Activated CD8-positive, alpha-beta memory T cell treated with anti-CD3 and anti-CD28 coated beads for 36 hours (primary cell): Measurements from ENCODE around the gene GLB1L. TPM values are rescaled to one million over a fixed set of nuclear protein-coding genes. Genes with fewer than 3 reads are reported as not detected.
"Not testable (repeated sequence)": the region's sequence is repeated elsewhere in the genome, so short reads cannot be mapped to it uniquely, and the experiment has no call there.

Experiments
- CTCF ChIA-PET: fragments of 350-600 bp; sonication (Branson Sonifier 250); formaldehyde crosslinking; loops from one replicate; lab custom pipeline; 2021; ENCODE audit warnings: antibody characterized with exemption; lab: Charles Lee
- POLR2A ChIA-PET: fragments of 350-600 bp; sonication (Branson Sonifier 250); formaldehyde crosslinking; loops from one replicate; lab custom pipeline; 2021; ENCODE audit warnings: antibody characterized with exemption; lab: Charles Lee
- total RNA-seq, 2 experiments: library from RNA; stranded (reverse); gene quantifications; one replicate each; pipeline ENCODE4 v1.2.3, GENCODE V29; 2021

Gene GLB1L
- total RNA-seq, 2 experiments from 2014 or later = 3.8 to 4.2 TPM

GRCh38 chr2:219269362-219270054, 24.3 kb upstream of the GLB1L start:
- CTCF ChIA-PET = interaction anchor here (1.2 to 2.4 kb wide), 3 partner anchors 9 to 97 kb away, joined by 4 to 9 read pairs (median 5); partner anchors contain the start of gene DNAJB2

DNA sequence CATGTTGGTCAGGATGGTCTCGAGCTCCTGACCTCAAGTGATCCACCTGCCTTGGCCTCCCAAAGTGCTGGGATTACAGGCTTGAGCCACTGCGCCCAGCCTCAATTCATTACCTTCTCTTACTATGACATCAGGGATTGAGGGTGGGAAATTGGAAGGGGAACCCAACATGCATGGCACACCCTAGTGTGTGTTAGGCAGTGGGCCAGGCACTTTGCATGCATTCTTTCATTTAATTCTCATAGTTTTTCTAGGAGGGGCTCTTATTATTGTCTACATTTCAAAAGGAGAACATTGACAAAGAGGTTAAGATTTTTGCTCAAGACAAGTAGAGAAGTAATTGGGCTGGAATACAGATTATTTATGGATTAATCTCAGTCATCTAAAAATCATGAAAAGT, 23.1 kb upstream of the GLB1L start:
- CTCF ChIA-PET = interaction anchor here (0.7 to 2.4 kb wide), 2 partner anchors 10 to 29 kb away, joined by 3 to 9 read pairs; partner anchors contain the start of gene DNAJB2
- POLR2A ChIA-PET = no interaction called here

More at GRCh38 chr2:219269362-219270054, 24.3 kb upstream of the GLB1L start:
- POLR2A ChIA-PET = no interaction called here

DNA sequence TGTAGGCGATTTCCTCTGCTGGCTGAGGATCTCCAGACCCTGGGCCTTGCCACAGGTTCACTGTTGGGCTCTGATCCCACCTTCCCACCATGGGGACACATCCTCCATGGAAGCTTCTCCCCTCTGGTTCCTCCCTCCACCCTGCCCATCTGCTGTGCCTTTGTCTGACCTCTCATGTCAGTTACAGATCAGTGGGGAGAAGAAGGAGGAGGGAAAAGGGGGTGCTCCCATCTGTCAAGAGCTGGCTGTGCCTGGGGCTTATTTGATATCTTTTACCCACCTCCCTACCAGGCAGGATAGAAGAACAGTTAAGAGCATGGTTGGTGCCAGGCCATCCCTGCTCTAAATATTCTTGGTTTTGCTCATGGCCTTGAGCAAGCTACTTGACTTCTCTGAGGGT, 21.6 kb upstream of the GLB1L start:
- POLR2A ChIA-PET = no interaction called here
- CTCF ChIA-PET = no interaction called here

- CTCF ChIA-PET = interaction anchor here (1.1 kb wide), 1 partner anchor 29 kb away, joined by 4 read pairs; no protein-coding TSS in a partner anchor
- POLR2A ChIA-PET = no interaction called here
These were observed 21.0 kb upstream of the GLB1L start for GRCh38 chr2:219266232-219266631.

- ChIA-PET CTCF (interaction anchor here (1.4 to 1.5 kb wide), 3 partner anchors 13 to 106 kb away, joined by 3 to 7 read pairs (median 5); no protein-coding TSS in a partner anchor), POLR2A (interaction anchor here (0.6 kb wide), 1 partner anchor 12 kb away, joined by 3 read pairs; no protein-coding TSS in a partner anchor)
These were observed 16.0 kb upstream of the GLB1L start for GRCh38 chr2:219261024-219261855.

DNA sequence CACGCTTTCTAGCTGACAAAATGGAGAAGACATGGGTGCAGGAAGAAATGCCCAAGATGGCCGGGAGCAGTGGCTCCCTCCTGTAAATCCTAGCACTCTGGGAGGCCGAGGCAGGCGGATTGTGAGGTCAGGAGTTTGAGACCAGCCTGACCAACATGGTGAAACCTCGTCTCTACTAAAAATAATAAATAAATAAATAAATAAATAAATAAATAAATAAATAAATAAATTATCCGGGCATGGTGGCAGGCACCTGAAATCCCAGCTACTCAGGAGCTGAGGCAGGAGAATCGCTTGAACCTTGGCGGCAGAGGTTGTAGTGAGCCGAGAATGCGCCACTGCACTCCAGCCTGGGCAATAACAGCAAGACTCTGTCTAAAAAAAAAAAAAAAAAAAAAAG, 13.7 kb upstream of the GLB1L start:
- CTCF ChIA-PET = interaction anchor here (0.7 to 2.0 kb wide), 3 partner anchors 11 to 36 kb away, joined by 3 to 8 read pairs (median 3); no protein-coding TSS in a partner anchor
- POLR2A ChIA-PET = not testable (repeated sequence)

GRCh38 chr2:219254590-219255201, 9.5 kb upstream of the GLB1L start:
- POLR2A ChIA-PET = interaction anchor here (1.3 to 5.1 kb wide), 7 partner anchors 10 to 78 kb away, joined by 6 to 57 read pairs (median 20); partner anchors contain the start of genes ABCB6, ANKZF1, ATG9A and CNPPD1
- CTCF ChIA-PET = interaction anchor here (1.0 to 6.4 kb wide), 5 partner anchors 9 to 46 kb away, joined by 4 to 56 read pairs (median 6); partner anchors contain the start of genes DNAJB2, GLB1L and STK16

GRCh38 chr2:219253753-219254589, 8.7 kb upstream of the GLB1L start, which contains the start of gene TUBA4A:
Gene TUBA4A, minus strand, starts transcription at chr2:219253918. Its CDS starts 60 bp downstream, at chr2:219253858.
- CTCF ChIA-PET = interaction anchor here (0.6 to 6.4 kb wide), 7 partner anchors 8 to 274 kb away, joined by 3 to 56 read pairs (median 6); partner anchors contain the start of genes DNAJB2, GLB1L, NHEJ1 and STK16
- POLR2A ChIA-PET = interaction anchor here (0.6 to 5.1 kb wide), 10 partner anchors 9 to 134 kb away, joined by 4 to 57 read pairs (median 12); partner anchors contain the start of genes ABCB6, ANKZF1, ATG9A and CNPPD1

GRCh38 chr2:219252900-219253752, 7.9 kb upstream of the GLB1L start, which contains the start of gene TUBA4B:
Gene TUBA4B, plus strand, starts transcription at chr2:219253243. Its CDS starts 165 bp downstream, at chr2:219253408.
- POLR2A ChIA-PET = interaction anchor here (0.5 to 5.1 kb wide), 17 partner anchors 8 to 853 kb away, joined by 3 to 57 read pairs (median 8); partner anchors contain the start of genes ABCB6, ANKZF1, ATG9A and CTDSP1
- CTCF ChIA-PET = interaction anchor here (0.6 to 6.4 kb wide), 7 partner anchors 14 to 273 kb away, joined by 3 to 56 read pairs (median 5); partner anchors contain the start of genes ANKZF1, ATG9A, DNAJB2 and NHEJ1

- ChIA-PET POLR2A (interaction anchor here (0.5 to 5.1 kb wide), 17 partner anchors 8 to 853 kb away, joined by 3 to 57 read pairs (median 6); partner anchors contain the start of genes ABCB6, ANKZF1, ATG9A and CNPPD1), CTCF (interaction anchor here (0.9 to 6.4 kb wide), 7 partner anchors 13 to 93 kb away, joined by 3 to 56 read pairs (median 5); partner anchors contain the start of genes ANKZF1, ATG9A, DNAJB2 and NHEJ1)
These were observed 7.3 kb upstream of the GLB1L start for GRCh38 chr2:219252570-219252899.

- POLR2A ChIA-PET = interaction anchor here (0.5 to 5.1 kb wide), 8 partner anchors 20 to 310 kb away, joined by 3 to 57 read pairs (median 6); partner anchors contain the start of genes ANKZF1, ATG9A, CNPPD1 and DNAJB2
- CTCF ChIA-PET = interaction anchor here (0.9 to 6.4 kb wide), 6 partner anchors 14 to 93 kb away, joined by 3 to 56 read pairs (median 8); partner anchors contain the start of genes ANKZF1, ATG9A, DNAJB2 and NHEJ1
These were observed 6.8 kb upstream of the GLB1L start for GRCh38 chr2:219252084-219252483.

- POLR2A ChIA-PET = interaction anchor here (0.8 to 5.1 kb wide), 6 partner anchors 19 to 75 kb away, joined by 3 to 37 read pairs (median 4); partner anchors contain the start of genes ANKZF1, ATG9A, CNPPD1 and DNAJB2
- CTCF ChIA-PET = interaction anchor here (0.9 to 6.4 kb wide), 6 partner anchors 14 to 92 kb away, joined by 3 to 56 read pairs (median 8); partner anchors contain the start of genes ANKZF1, ATG9A, DNAJB2 and NHEJ1
These were observed 6.4 kb upstream of the GLB1L start for GRCh38 chr2:219251656-219252055.

DNA sequence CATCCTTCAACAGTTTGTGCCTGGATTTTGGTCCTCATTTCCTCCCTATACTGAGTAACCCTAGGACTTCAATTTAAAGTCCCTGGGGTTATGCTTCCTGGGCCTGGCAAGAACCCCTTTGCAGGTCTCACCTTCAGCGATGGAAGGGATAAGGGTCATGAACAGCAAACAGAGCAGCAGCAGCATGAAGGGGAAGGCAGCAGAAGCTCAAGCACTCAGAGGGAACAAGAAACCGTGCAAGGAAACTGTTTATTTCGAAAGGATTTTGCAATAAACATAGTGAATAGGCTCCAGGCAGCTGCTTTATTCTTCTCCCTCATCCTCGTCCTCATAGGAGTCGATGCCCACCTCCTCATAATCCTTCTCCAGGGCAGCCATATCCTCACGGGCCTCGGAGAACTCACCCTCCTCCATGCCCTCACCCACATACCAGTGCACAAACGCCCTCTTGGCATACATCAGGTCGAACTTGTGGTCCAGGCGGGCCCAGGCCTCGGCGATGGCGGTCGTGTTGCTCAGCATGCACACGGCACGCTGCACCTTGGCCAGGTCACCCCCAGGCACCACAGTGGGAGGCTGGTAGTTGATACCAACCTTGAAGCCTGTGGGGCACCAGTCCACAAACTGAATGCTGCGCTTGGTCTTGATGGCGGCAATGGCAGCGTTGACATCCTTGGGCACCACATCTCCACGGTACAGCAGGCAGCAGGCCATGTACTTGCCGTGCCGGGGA, 5.0 kb upstream of the GLB1L start:
- ChIA-PET CTCF (interaction anchor here (0.9 to 6.2 kb wide), 7 partner anchors 20 to 86 kb away, joined by 3 to 35 read pairs (median 5); partner anchors contain the start of genes ANKZF1, ATG9A and DNAJB2), POLR2A (interaction anchor here (1.3 to 5.1 kb wide), 4 partner anchors 20 to 29 kb away, joined by 4 to 37 read pairs (median 13); partner anchors contain the start of genes ANKZF1, ATG9A and DNAJB2)

- CTCF ChIA-PET = interaction anchor here (0.9 to 3.6 kb wide), 7 partner anchors 19 to 85 kb away, joined by 3 to 23 read pairs (median 5); partner anchors contain the start of genes ANKZF1, ATG9A and DNAJB2
- POLR2A ChIA-PET = interaction anchor here (0.7 to 3.3 kb wide), 8 partner anchors 12 to 90 kb away, joined by 3 to 22 read pairs (median 3); partner anchors contain the start of genes ANKZF1, ATG9A, DNAJB2 and ZFAND2B
These were observed 4.1 kb upstream of the GLB1L start for GRCh38 chr2:219249203-219249980.
